ENCODE data around the gene DLEC1.

The DLEC1 gene

DNA sequence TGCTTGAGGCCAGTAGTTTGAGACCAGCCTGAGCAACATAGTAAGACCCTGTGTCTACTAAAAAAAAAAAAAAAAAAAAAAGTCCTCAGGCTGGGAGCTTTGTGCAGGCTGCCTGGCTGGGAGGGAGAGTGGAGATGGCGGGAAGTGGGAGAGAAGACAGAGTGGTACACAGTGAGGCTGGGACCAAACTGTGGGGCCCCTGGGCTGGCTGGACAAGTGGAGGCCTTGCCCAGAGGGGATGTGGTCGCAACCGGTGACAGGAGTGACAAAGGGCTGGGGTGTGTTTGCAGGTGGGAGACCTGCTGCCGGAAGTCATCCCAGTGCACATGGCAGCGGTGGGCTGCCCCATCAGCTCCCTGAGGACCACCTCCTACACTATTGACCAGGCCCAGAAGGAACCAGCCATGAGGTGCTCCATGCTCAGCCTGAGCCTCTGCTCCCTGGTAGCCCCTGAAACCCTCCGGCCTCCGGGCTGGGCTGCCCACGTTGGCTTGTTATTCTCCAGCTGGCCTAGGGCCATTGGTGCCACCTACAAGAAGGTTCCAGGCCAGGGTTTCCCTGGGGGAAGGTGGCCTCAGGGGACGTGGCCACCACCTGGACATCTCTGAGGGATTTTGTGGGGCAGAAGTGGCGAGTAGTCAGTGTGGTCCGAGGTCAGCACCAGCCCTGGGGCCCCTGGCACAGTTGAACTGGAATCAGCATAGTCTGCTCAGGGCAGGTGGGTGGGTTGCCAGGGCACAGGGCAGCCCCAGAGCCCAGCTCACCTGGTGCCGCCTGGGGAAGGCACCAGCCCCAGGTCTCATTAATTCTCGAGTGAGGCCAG is 75.3 kb downstream of the DLEC1 start:
- no peak for TF ChIP-seq CTCF (conservative IDR thresholded peaks at IDR 0.05)
- no peak overlapping the region for H3K27ac ChIP-seq

DNA sequence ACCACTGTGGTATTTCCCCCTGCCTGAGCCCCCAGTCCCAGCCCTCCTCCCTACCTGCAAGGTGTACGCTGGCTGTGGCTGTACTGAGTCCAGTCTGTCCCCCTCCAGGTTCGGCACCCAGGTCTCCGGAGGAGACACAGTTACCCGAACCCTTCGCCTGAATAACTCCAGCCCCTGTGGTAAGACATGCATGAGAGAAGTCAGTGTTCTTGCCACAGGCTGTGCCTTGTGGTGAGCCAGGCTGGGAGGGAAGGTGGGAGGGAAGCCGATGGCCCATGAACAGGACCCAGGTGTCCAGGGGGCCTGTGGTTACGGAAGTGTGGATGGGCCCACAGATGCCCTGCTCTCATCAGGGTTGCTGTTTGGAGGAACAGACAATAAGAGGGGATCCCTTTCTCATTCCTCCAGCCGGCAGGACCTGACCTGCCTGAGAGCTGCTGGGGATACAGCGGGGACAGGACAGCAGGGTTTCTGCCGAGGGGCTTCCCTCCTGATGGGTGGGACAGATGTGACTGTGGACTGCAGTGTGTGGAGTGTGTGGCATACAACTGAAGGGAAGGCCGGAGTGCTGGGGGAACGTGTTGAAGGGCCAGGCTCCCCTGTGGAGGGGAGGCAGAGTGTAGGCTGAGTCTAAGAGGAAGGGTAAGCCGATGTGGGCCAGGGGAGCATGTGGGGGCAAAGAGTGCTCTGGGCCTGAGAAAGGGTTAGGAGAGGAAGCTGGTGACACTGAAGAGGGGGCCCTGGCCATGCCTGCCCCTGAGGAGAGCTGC is 76.1 kb downstream of the DLEC1 start:
- no peak for TF ChIP-seq CTCF (conservative IDR thresholded peaks at IDR 0.05)
- no peak overlapping the region for H3K27ac ChIP-seq

GRCh38 chr3:38115645-38116427 is 76.8 kb downstream of the DLEC1 start:
- TF ChIP-seq CTCF (conservative IDR thresholded peaks at IDR 0.05), result no peak
- H3K27ac ChIP-seq, result no peak overlapping the region

DNA sequence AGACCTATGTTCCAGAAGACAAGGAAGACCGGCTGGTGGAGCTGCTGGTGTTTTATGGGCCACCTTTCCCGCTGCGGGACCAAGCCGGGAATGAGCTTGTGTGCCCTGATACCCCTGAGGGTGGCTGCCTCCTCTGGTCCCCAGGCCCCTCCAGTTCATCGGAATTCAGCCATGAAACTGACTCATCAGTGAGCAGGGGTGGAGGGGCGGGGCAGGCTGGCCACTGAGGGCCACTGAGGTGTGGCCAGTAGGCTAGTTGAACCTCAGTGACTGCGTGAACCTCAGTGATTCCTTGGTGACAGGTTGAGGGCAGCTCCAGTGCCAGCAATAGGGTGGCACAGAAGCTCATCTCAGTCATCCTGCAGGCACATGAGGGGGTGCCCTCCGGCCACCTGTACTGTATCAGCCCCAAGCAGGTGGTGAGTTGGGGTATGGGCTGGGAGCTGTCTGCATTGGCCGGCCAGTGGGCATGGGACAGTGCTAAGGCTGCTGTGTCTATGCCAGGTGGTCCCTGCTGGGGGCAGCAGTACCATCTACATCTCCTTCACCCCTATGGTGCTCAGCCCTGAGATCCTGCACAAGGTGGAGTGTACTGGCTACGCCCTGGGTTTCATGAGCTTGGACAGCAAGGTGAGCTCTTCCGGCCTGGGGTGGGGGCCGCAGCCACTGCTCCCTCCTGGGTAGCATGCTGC is 77.6 kb downstream of the DLEC1 start:
- TF ChIP-seq CTCF (conservative IDR thresholded peaks at IDR 0.05), result no peak
- no peak overlapping the region for H3K27ac ChIP-seq

DNA sequence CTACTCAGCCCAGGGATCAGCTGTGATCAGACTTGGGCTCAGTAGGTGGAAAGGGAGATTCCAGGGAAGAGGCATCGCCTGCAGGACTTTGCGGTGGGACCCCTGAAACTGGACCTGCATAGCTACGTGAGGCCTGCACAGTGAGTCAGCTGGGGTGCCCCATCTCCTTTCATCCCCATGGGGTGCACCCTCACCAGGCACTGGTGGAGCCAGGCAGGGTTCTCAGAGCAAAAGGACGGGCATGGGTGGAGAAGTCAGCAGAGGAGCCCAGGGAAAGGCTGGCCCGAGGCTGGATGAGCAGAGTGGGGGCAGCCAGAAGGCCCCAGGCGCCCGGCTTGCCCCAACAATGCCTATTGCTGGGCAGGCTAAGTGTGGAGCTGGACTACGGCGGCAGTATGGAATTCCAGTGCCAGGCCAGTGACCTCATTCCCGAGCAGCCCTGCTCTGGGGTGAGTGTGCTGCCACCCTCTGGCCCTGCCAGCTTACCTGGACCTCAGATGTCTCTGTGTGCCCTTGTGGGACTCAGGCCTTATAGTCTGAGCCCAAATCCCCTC is 78.2 kb downstream of the DLEC1 start:
- no peak; the same call in 1 of the 2 replicates for TF ChIP-seq CTCF (conservative IDR thresholded peaks at IDR 0.05)

GRCh38 chr3:38117748-38118420 is 78.9 kb downstream of the DLEC1 start:
- H3K27ac ChIP-seq, result no peak overlapping the region
- TF ChIP-seq CTCF (conservative IDR thresholded peaks at IDR 0.05), result peak; percentile 58; the same call in 1 of the 2 replicates

More for the DNA sequence above, 78.2 kb downstream of the DLEC1 start:
- H3K27ac ChIP-seq, result no peak overlapping the region

All from VCaP (cell line).